Keratinocyte (primary cell): Measurements from ENCODE around the gene BBLN. TPM values are rescaled to one million over a fixed set of nuclear protein-coding genes. Genes with fewer than 3 reads are reported as not detected.

Source experiments
- DNase-seq: peaks from one replicate; pipeline ENCODE4 v3.0.0-alpha.2; 2011; ENCODE audit warnings: low read depth, missing footprints, low spot score
- FAIRE-seq: peaks from 2 replicates; lab custom pipeline; 2011; peaks lifted over from hg19 to GRCh38; lab: Jason Lieb, UNC
- H2AFZ ChIP-seq: 2 replicates; pipeline ENCODE4 v1.6.0; 2012; ENCODE audit warnings: low read length, control low read depth, inconsistent platforms; ENCODE audit not compliant: control insufficient read depth
- H3K27ac ChIP-seq: 2 replicates; pipeline ENCODE4 v1.5.1; 2011; ENCODE audit warnings: low read length; ENCODE audit not compliant: control insufficient read depth, insufficient read depth
- H3K27me3 ChIP-seq: 3 replicates; pipeline ENCODE4 v1.6.0; 2011; ENCODE audit warnings: low read length; ENCODE audit not compliant: control insufficient read depth, insufficient read depth; ENCODE audit errors: extremely low read depth
- H3K36me3 ChIP-seq, 2 experiments: 2 replicates in 1 of 2; 3 replicates in 1 of 2; pipeline ENCODE4 v1.5.1; 2011; ENCODE audit warnings: low read length in 2 of 2, mild to moderate bottlenecking in 1 of 2; ENCODE audit not compliant: control insufficient read depth in 2 of 2, insufficient read depth in 2 of 2; ENCODE audit errors: extremely low read depth in 1 of 2
- H3K4me1 ChIP-seq: 3 replicates; pipeline ENCODE4 v1.5.1; 2011; ENCODE audit warnings: low read length; ENCODE audit not compliant: control insufficient read depth, insufficient read depth; ENCODE audit errors: extremely low read depth
- H3K4me2 ChIP-seq: 3 replicates; pipeline ENCODE4 v1.6.0; 2011; ENCODE audit warnings: low read depth, low read length; ENCODE audit not compliant: control insufficient read depth, insufficient read depth; ENCODE audit errors: extremely low read depth
- H3K4me3 ChIP-seq, 3 experiments: fragments of 200-600 bp in 1 of 3; sonication (generic) in 1 of 3; 2 replicates in 2 of 3; 3 replicates in 1 of 3; pipeline ENCODE4 v1.5.1; 2011 to 2016; ENCODE audit warnings: low read length in 3 of 3, mild to moderate bottlenecking in 3 of 3, control low read depth in 2 of 3, inconsistent platforms in 1 of 3, low read depth in 1 of 3, mixed read lengths in 1 of 3, mixed run types in 1 of 3, moderate library complexity in 1 of 3; ENCODE audit not compliant: control insufficient read depth in 2 of 3, insufficient read depth in 2 of 3; ENCODE audit errors: extremely low read depth in 1 of 3
- H3K79me2 ChIP-seq: 2 replicates; pipeline ENCODE4 v1.6.0; 2012; ENCODE audit warnings: low read length; ENCODE audit not compliant: control insufficient read depth, insufficient read depth
- H3K9ac ChIP-seq: 3 replicates; pipeline ENCODE4 v1.6.0; 2011; ENCODE audit warnings: low read length; ENCODE audit not compliant: control insufficient read depth, insufficient read depth; ENCODE audit errors: extremely low read depth
- H3K9me1 ChIP-seq: 3 replicates; pipeline ENCODE4 v1.6.0; 2011; ENCODE audit warnings: low read length; ENCODE audit not compliant: control insufficient read depth, insufficient read depth; ENCODE audit errors: extremely low read depth
- H3K9me3 ChIP-seq: 2 replicates; pipeline ENCODE4 v1.5.1; 2012; ENCODE audit warnings: low read depth, low read length; ENCODE audit not compliant: control insufficient read depth
- H4K20me1 ChIP-seq: 3 replicates; pipeline ENCODE4 v1.6.0; 2011; ENCODE audit warnings: low read length; ENCODE audit not compliant: control insufficient read depth, insufficient read depth; ENCODE audit errors: extremely low read depth
- EZH2 ChIP-seq: IDR thresholded peaks from one replicate; pipeline ENCODE4 v1.6.1; 2012; ENCODE audit warnings: inconsistent platforms, mild to moderate bottlenecking, low read length, moderate library complexity
- dilution Hi-C: fragments of 300-500 bp; cut with MboI; formaldehyde crosslinking; loops from one replicate; pipeline ENCODE4 v1.7.0; 2020; ENCODE audit warnings: low sequenced_read_pairs; ENCODE audit not compliant: extremely low pct_ligation_motif_present
- polyA plus RNA-seq, 5 experiments: library from polyadenylated mRNA; depleted of rRNA in 3 of 5; stranded (reverse) in 3 of 5; stranded (forward) in 1 of 5; unstranded in 1 of 5; fragments of >200 nt; gene quantifications; 1 replicate in 1 of 5; 2 replicates in 3 of 5; 3 replicates in 1 of 5; pipeline versions ENCODE4 v1.2.1 to v1.2.3, GENCODE V29; 2011 to 2012; ENCODE audit warnings: missing spikeins in 2 of 5, low read depth in 1 of 5, low replicate concordance in 1 of 5
- TF ChIP-seq, protein P1 (sequence below), 3 experiments: IDR thresholded peaks in 1 of 3; conservative IDR thresholded peaks in 1 of 3; optimal IDR thresholded peaks in 1 of 3; 2 replicates in 2 of 3; 3 replicates in 1 of 3; pipeline versions ENCODE3 to v1.5.1; 2011; ENCODE audit warnings: low read length in 3 of 3, mild to moderate bottlenecking in 3 of 3, moderate library complexity in 2 of 3, control low read depth in 1 of 3, inconsistent platforms in 1 of 3; ENCODE audit not compliant: insufficient read depth in 2 of 3; ENCODE audit errors: extremely low read depth in 1 of 3

The BBLN gene
- polyA plus RNA-seq, 1 donor (not counting 4 experiments of a cell fraction or from before 2014, with no cell fraction given): 35.9 TPM

DNA sequence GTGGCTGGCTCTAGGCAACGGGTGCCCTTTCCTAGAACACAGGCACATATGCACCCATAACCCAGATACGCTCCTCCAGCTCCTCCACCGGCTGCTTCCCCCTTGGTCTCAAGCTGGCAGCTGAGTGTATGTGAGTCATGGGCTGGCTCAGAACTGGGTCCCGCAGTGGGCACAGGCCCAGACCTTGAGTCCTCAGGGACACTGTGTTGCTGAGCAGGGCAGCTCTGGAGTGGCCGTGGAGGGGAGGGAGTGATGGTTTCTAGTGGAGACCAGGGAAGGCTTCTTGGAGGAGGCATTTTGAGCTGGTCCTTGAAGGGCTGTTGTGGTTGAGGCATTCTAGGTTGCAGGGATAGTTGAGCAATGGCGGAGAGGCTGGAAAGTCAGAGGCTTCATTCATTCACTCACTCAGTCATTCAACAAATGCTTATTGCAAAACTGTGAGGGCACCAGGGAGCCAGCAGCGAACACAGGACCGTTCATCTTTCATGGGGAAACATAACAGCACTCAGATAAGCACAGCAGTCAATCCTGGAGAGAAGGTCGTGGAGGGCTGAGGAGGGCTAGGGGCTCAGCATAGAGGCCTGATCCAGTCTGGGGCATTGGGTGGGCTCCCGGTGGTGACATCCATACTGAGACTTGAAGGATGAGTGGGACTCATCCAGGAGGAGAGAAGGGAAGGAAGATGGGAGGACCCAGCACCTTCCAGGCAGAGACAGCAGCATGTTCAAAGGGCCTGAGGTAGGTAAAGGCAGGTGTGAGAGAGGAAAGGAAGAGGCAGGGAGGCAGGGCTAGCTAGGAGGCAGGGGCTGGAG, 2.4 kb downstream of the BBLN start:
- FAIRE-seq: no peak
- TF ChIP-seq, protein P1, sequence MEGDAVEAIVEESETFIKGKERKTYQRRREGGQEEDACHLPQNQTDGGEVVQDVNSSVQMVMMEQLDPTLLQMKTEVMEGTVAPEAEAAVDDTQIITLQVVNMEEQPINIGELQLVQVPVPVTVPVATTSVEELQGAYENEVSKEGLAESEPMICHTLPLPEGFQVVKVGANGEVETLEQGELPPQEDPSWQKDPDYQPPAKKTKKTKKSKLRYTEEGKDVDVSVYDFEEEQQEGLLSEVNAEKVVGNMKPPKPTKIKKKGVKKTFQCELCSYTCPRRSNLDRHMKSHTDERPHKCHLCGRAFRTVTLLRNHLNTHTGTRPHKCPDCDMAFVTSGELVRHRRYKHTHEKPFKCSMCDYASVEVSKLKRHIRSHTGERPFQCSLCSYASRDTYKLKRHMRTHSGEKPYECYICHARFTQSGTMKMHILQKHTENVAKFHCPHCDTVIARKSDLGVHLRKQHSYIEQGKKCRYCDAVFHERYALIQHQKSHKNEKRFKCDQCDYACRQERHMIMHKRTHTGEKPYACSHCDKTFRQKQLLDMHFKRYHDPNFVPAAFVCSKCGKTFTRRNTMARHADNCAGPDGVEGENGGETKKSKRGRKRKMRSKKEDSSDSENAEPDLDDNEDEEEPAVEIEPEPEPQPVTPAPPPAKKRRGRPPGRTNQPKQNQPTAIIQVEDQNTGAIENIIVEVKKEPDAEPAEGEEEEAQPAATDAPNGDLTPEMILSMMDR (optimal IDR thresholded peaks at IDR 0.05 in 1 of 3, IDR thresholded peaks at IDR 0.05 in 1 of 3, conservative IDR thresholded peaks at IDR 0.05 in 1 of 3; ENCODE audit: extremely low read depth in 1 of 3, insufficient read depth in 2 of 3, low read length in 3 of 3): no peak
- TF ChIP-seq EZH2: no peak
- H3K9me1 ChIP-seq: no peaks in the 10 kb centered on the region
- no peak overlapping the region for H3K27ac ChIP-seq
- H3K9ac ChIP-seq: no peak overlapping the region
- peaks cover 3% of the 10 kb centered on the region for H4K20me1 ChIP-seq
- H3K9me3 ChIP-seq: no peaks in the 10 kb centered on the region
- H2AFZ ChIP-seq: no peak overlapping the region
- DNase-seq: no peak
- no peaks in the 10 kb centered on the region for H3K27me3 ChIP-seq
- H3K4me1 ChIP-seq: peaks cover 19% of the 10 kb centered on the region
- no peak overlapping the region for H3K4me2 ChIP-seq
- H3K36me3 ChIP-seq: peaks cover 25 to 28% of the 10 kb centered on the region in 2 experiments
- peaks cover 5% of the 10 kb centered on the region for H3K79me2 ChIP-seq
- no peak overlapping the region for H3K4me3 ChIP-seq
- dilution Hi-C loops: no loop called here

DNA sequence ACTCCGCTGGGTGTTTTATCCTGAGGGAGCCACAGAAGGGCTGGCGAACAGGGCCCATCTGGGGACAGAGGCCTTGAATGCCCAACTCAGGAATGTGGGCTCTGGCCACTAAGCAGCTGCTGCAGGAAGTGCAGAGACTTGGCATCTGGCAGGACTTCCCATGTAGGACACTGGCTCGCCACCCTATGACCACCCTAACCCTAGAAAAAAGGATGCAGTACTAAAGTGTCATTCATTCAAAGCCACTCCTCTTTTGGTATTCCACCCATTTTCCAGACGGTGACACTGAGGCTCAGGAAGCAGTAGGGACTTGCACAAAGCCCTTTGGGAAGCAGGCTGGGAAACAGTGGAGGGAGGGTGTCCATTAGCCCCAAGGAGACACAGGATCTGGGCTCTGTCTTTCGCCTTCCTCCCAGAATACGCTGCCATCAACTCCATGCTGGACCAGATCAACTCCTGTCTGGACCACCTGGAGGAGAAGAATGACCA, 3.0 kb downstream of the BBLN start:
- FAIRE-seq: no peak
- H4K20me1 ChIP-seq: peaks cover 3% of the 10 kb centered on the region
- H3K4me2 ChIP-seq: no peak overlapping the region
- H3K27me3 ChIP-seq: no peaks in the 10 kb centered on the region
- no peaks in the 10 kb centered on the region for H3K9me1 ChIP-seq
- dilution Hi-C loops: no loop called here
- no peak overlapping the region for H3K4me3 ChIP-seq
- H2AFZ ChIP-seq: no peak overlapping the region
- H3K36me3 ChIP-seq: peaks cover 28 to 32% of the 10 kb centered on the region in 2 experiments
- TF ChIP-seq EZH2: no peak
- TF ChIP-seq, protein P1 (optimal IDR thresholded peaks at IDR 0.05 in 1 of 3, IDR thresholded peaks at IDR 0.05 in 1 of 3, conservative IDR thresholded peaks at IDR 0.05 in 1 of 3; ENCODE audit: extremely low read depth in 1 of 3, insufficient read depth in 2 of 3, low read length in 3 of 3): no peak
- no peak for DNase-seq
- peaks cover 5% of the 10 kb centered on the region for H3K79me2 ChIP-seq
- peaks cover 19% of the 10 kb centered on the region for H3K4me1 ChIP-seq
- H3K27ac ChIP-seq: no peak overlapping the region
- no peaks in the 10 kb centered on the region for H3K9me3 ChIP-seq
- no peak overlapping the region for H3K9ac ChIP-seq
